Astrocyte (in vitro differentiated cells and primary cell): ENCODE measurements around the gene KDR. TPM values are rescaled to one million over a fixed set of nuclear protein-coding genes. Genes with fewer than 3 reads are reported as not detected.

Source experiments
- DNase-seq: peaks from one replicate; pipeline ENCODE4 v3.0.0-alpha.2; 2010; ENCODE audit warnings: low read depth
- FAIRE-seq: peaks from 2 replicates; lab custom pipeline; 2011; peaks lifted over from hg19 to GRCh38; lab: Jason Lieb, UNC
- H2AFZ ChIP-seq: 2 replicates; pipeline ENCODE4 v1.6.0; 2012; ENCODE audit warnings: low read depth, low read length, inconsistent platforms
- H3K27ac ChIP-seq: 2 replicates; pipeline ENCODE4 v1.5.1; 2011; ENCODE audit warnings: low read depth, low read length, inconsistent platforms
- H3K27me3 ChIP-seq: 2 replicates; pipeline ENCODE4 v1.6.0; 2011; ENCODE audit warnings: low read length, inconsistent platforms; ENCODE audit not compliant: insufficient read depth
- H3K36me3 ChIP-seq: 2 replicates; pipeline ENCODE4 v1.5.1; 2011; ENCODE audit warnings: low read length, inconsistent platforms; ENCODE audit not compliant: insufficient read depth
- H3K4me1 ChIP-seq: 2 replicates; pipeline ENCODE4 v1.5.1; 2011; ENCODE audit warnings: low read length, inconsistent platforms; ENCODE audit not compliant: insufficient read depth
- H3K4me2 ChIP-seq: 2 replicates; pipeline ENCODE4 v1.6.0; 2012; ENCODE audit warnings: low read length, inconsistent platforms
- H3K4me3 ChIP-seq: 2 replicates; pipeline ENCODE4 v1.5.1; 2011; ENCODE audit warnings: low read depth, mild to moderate bottlenecking, low read length, inconsistent platforms; ENCODE audit not compliant: insufficient read depth
- H3K79me2 ChIP-seq: 2 replicates; pipeline ENCODE4 v1.6.0; 2012; ENCODE audit warnings: mild to moderate bottlenecking, low read length, inconsistent platforms; ENCODE audit not compliant: insufficient read depth
- H3K9ac ChIP-seq: 2 replicates; pipeline ENCODE4 v1.6.0; 2012; ENCODE audit warnings: mild to moderate bottlenecking, low read length, inconsistent platforms
- H3K9me3 ChIP-seq: 2 replicates; pipeline ENCODE4 v1.5.1; 2012; ENCODE audit warnings: low read depth, mild to moderate bottlenecking, low read length, inconsistent platforms; ENCODE audit not compliant: insufficient read depth
- H4K20me1 ChIP-seq: 2 replicates; pipeline ENCODE4 v1.6.0; 2012; ENCODE audit warnings: low read length, inconsistent platforms; ENCODE audit not compliant: insufficient read depth
- H3K27ac Mint-ChIP-seq: one replicate; pipeline ENCODE4 v1.8.0; 2021; ENCODE audit warnings: mild to moderate bottlenecking, mixed read lengths; ENCODE audit not compliant: unreplicated experiment
- H3K27me3 Mint-ChIP-seq: one replicate; pipeline ENCODE4 v1.8.0; 2021; ENCODE audit warnings: low read depth, mixed read lengths; ENCODE audit not compliant: unreplicated experiment
- H3K36me3 Mint-ChIP-seq: one replicate; pipeline ENCODE4 v1.8.0; 2021; ENCODE audit warnings: low read depth, mixed read lengths; ENCODE audit not compliant: unreplicated experiment
- H3K4me1 Mint-ChIP-seq: one replicate; pipeline ENCODE4 v1.8.0; 2021; ENCODE audit warnings: low read depth, mixed read lengths; ENCODE audit not compliant: unreplicated experiment
- H3K4me3 Mint-ChIP-seq: one replicate; pipeline ENCODE4 v1.8.0; 2021; ENCODE audit warnings: mild to moderate bottlenecking, moderate library complexity, mixed read lengths; ENCODE audit not compliant: unreplicated experiment
- H3K9me3 Mint-ChIP-seq: one replicate; pipeline ENCODE4 v1.8.0; 2021; ENCODE audit warnings: mild to moderate bottlenecking, mixed read lengths; ENCODE audit not compliant: unreplicated experiment
- EZH2 ChIP-seq: IDR thresholded peaks from 2 replicates; pipeline ENCODE4 v1.6.1; 2012; ENCODE audit warnings: mild to moderate bottlenecking, low read length, inconsistent platforms; ENCODE audit not compliant: insufficient read depth
- total RNA-seq: library from RNA; stranded (reverse); gene quantifications from 2 replicates; pipeline ENCODE4 v1.2.1, GENCODE V29; 2021
- TF ChIP-seq, protein P1 (sequence below): IDR thresholded peaks from 2 replicates; pipeline ENCODE4 v1.5.1; 2011; ENCODE audit warnings: low read depth, mild to moderate bottlenecking, inconsistent platforms, low read length, moderate library complexity; ENCODE audit not compliant: insufficient read depth

KDR gene
- total RNA-seq, 1 donor from 2014 or later = 2.5 TPM

DNA sequence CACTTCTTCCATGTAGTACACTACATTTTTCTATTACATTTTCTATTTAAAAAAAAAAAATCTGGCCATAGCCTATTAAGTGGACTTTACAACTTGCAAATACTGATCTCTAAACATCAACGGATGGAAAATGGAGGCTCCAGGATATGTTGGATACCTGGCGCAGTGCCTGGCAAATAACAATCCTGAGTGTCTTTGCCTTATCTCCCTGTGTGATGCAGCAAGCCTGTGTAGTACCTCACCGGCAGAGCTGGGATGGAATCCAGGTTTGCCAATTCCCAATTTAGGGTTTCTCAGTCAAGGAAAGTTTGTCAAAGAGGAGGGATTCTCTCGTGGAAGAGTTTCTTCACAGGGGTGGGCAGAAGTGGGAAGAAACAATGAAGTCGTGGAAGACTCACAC, 93.2 kb downstream of the KDR start:
- no peaks in the 10 kb centered on the region for H3K9me3 Mint-ChIP-seq

DNA sequence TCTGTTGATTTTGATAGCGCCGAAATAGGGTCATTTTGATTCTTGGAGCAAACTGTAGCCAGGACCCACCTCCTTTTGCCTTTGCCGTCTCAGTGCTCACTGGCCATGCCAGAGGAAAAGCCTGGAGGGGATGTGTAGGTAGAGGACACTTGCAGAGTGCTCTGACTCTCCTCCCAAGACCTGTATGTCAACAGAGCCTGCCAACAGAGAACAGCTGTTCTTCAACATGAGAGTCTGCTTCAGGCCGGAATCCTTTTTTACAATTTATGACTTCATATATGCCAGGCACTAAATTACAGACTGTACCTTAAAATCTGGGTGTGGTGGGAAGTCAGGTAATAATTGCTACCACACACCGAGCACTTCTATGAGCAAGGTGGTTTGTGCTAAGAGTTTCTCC, 94.2 kb downstream of the KDR start:
- Histone ChIP-seq H3K9me3 (no peaks in the 10 kb centered on the region), H4K20me1 (no peaks in the 10 kb centered on the region), H3K4me2 (no peak overlapping the region), H2AFZ (no peak overlapping the region), H3K36me3 (no peaks in the 10 kb centered on the region), H3K9ac (no peak overlapping the region), H3K27me3 (no peaks in the 10 kb centered on the region), H3K4me1 (peaks cover 9% of the 10 kb centered on the region), H3K79me2 (no peaks in the 10 kb centered on the region), H3K4me3 (no peak overlapping the region), H3K27ac (no peak overlapping the region)
- no peak for DNase-seq
- Mint-ChIP-seq H3K27ac (no peak overlapping the region), H3K27me3 (peaks cover 2% of the 10 kb centered on the region), H3K4me1 (peaks cover 8% of the 10 kb centered on the region), H3K9me3 (no peaks in the 10 kb centered on the region), H3K4me3 (no peak overlapping the region), H3K36me3 (no peaks in the 10 kb centered on the region)
- FAIRE-seq = no peak
- TF ChIP-seq, protein P1, sequence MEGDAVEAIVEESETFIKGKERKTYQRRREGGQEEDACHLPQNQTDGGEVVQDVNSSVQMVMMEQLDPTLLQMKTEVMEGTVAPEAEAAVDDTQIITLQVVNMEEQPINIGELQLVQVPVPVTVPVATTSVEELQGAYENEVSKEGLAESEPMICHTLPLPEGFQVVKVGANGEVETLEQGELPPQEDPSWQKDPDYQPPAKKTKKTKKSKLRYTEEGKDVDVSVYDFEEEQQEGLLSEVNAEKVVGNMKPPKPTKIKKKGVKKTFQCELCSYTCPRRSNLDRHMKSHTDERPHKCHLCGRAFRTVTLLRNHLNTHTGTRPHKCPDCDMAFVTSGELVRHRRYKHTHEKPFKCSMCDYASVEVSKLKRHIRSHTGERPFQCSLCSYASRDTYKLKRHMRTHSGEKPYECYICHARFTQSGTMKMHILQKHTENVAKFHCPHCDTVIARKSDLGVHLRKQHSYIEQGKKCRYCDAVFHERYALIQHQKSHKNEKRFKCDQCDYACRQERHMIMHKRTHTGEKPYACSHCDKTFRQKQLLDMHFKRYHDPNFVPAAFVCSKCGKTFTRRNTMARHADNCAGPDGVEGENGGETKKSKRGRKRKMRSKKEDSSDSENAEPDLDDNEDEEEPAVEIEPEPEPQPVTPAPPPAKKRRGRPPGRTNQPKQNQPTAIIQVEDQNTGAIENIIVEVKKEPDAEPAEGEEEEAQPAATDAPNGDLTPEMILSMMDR = no peak
- TF ChIP-seq EZH2 = no peak

More for the DNA sequence above, 93.2 kb downstream of the KDR start:
- TF ChIP-seq EZH2 = no peak
- TF ChIP-seq, protein P1 = no peak
- no peak for FAIRE-seq
- no peak overlapping the region for H3K27ac ChIP-seq
- no peak for DNase-seq
- Mint-ChIP-seq H3K4me3 (no peak overlapping the region), H3K27ac (no peak overlapping the region), H3K27me3 (peaks cover 2% of the 10 kb centered on the region), H3K36me3 (no peaks in the 10 kb centered on the region), H3K4me1 (peaks cover 8% of the 10 kb centered on the region)
- H2AFZ ChIP-seq = no peak overlapping the region
- no peak overlapping the region for H3K9ac ChIP-seq
- H3K27me3 ChIP-seq = no peaks in the 10 kb centered on the region
- H3K9me3 ChIP-seq = no peaks in the 10 kb centered on the region
- no peaks in the 10 kb centered on the region for H4K20me1 ChIP-seq
- peaks cover 9% of the 10 kb centered on the region for H3K4me1 ChIP-seq
- no peaks in the 10 kb centered on the region for H3K79me2 ChIP-seq
- H3K36me3 ChIP-seq = no peaks in the 10 kb centered on the region
- no peak overlapping the region for H3K4me2 ChIP-seq
- H3K4me3 ChIP-seq = no peak overlapping the region

DNA sequence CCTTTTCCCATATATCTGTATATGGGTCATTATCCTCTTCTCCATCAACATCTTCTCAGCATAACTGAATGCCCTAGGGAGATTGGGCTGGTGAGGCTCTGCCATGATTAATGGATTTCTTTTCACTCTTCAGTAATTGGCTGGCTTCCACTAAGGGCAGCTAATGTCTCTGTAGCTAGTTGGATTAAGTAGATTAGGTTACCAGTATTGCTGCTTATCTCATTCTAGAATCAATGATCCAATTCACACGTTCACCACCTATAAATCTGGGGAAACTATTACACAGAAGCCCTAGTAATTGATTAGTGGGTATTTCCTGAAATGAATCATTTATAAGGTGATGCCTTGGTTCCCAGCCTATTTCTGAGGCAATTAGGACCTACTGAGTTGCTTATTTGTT, 94.8 kb downstream of the KDR start:
- no peak overlapping the region for H3K4me2 ChIP-seq
- H3K9me3 ChIP-seq = no peaks in the 10 kb centered on the region
- Mint-ChIP-seq H3K9me3 (no peaks in the 10 kb centered on the region), H3K36me3 (no peaks in the 10 kb centered on the region), H3K4me1 (peaks cover 8% of the 10 kb centered on the region), H3K27ac (no peak overlapping the region), H3K27me3 (peaks cover under 1% of the 10 kb centered on the region), H3K4me3 (no peak overlapping the region)
- peaks cover 9% of the 10 kb centered on the region for H3K4me1 ChIP-seq
- no peaks in the 10 kb centered on the region for H4K20me1 ChIP-seq
- DNase-seq = no peak
- no peaks in the 10 kb centered on the region for H3K27me3 ChIP-seq
- FAIRE-seq = no peak
- H3K36me3 ChIP-seq = no peaks in the 10 kb centered on the region
- H2AFZ ChIP-seq = no peak overlapping the region
- no peaks in the 10 kb centered on the region for H3K79me2 ChIP-seq
- no peak for TF ChIP-seq EZH2
- TF ChIP-seq, protein P1 = no peak
- H3K9ac ChIP-seq = no peak overlapping the region
- no peak overlapping the region for H3K4me3 ChIP-seq
- no peak overlapping the region for H3K27ac ChIP-seq
